SU-DHL-6 (cell line): ENCODE data around the gene KSR1.

Experiments used
- H2AFZ ChIP-seq: fragments of 200-600 bp; sonication (generic); 2 replicates; pipeline ENCODE4 v1.6.1; 2014; ENCODE audit warnings: low read depth, mild to moderate bottlenecking, moderate library complexity, mixed read lengths, antibody characterized with exemption, low read length; ENCODE audit not compliant: severe bottlenecking
- H3F3A ChIP-seq: fragments of 200-600 bp; shearing (Covaris generic); 2 replicates; pipeline ENCODE4 v1.6.0; 2016; ENCODE audit warnings: antibody characterized with exemption, mild to moderate bottlenecking; ENCODE audit not compliant: insufficient read depth
- H3K27ac ChIP-seq: fragments of 200-600 bp; sonication (generic); 2 replicates; pipeline ENCODE4 v1.5.1; 2016; ENCODE audit warnings: low read depth, mild to moderate bottlenecking, low read length, moderate library complexity, mixed read lengths
- H3K27me3 ChIP-seq: fragments of 200-600 bp; sonication (generic), shearing (Covaris generic); 2 replicates; pipeline ENCODE4 v1.6.0; 2014; ENCODE audit warnings: mild to moderate bottlenecking, low read length
- H3K36me3 ChIP-seq: fragments of 200-600 bp; sonication (generic); 2 replicates; pipeline ENCODE4 v1.6.1; 2014; ENCODE audit warnings: mild to moderate bottlenecking, low read length, mixed read lengths
- H3K4me2 ChIP-seq: fragments of 300-600, 200-600 bp; shearing (Covaris generic), sonication (generic); 2 replicates; pipeline ENCODE4 v1.6.0; 2014; ENCODE audit warnings: low read length, low read depth, mild to moderate bottlenecking; ENCODE audit not compliant: poor library complexity, severe bottlenecking
- H3K4me3 ChIP-seq: fragments of 200-600 bp; sonication (generic); 2 replicates; pipeline ENCODE4 v1.5.1; 2014; ENCODE audit warnings: antibody characterized with exemption, low read length, mild to moderate bottlenecking, mixed read lengths; ENCODE audit not compliant: insufficient read depth, poor library complexity, severe bottlenecking
- H3K79me2 ChIP-seq: fragments of 200-600 bp; sonication (generic); 2 replicates; pipeline ENCODE4 v1.6.1; 2014; ENCODE audit warnings: mild to moderate bottlenecking, low read length, moderate library complexity; ENCODE audit not compliant: insufficient read depth
- H3K9ac ChIP-seq: fragments of 200-600 bp; sonication (generic); 2 replicates; pipeline ENCODE4 v1.7.0; 2014; ENCODE audit warnings: mild to moderate bottlenecking, low read length
- H3K9me2 ChIP-seq: fragments of 200-600 bp; sonication (generic); replicated peaks from 2 replicates; pipeline ENCODE4 v1.6.1; 2014; ENCODE audit warnings: low read length; ENCODE audit not compliant: insufficient read depth
- H3K9me3 ChIP-seq: fragments of 200-600 bp; sonication (generic); 2 replicates; pipeline ENCODE4 v1.6.1; 2014; ENCODE audit warnings: low read length, mixed read lengths; ENCODE audit not compliant: insufficient read depth
- H4K20me1 ChIP-seq: fragments of 200-600 bp; sonication (generic); 2 replicates; pipeline ENCODE4 v1.6.1; 2014; ENCODE audit warnings: low read depth, mild to moderate bottlenecking, antibody characterized with exemption, low read length, moderate library complexity, mixed read lengths
- CTCF ChIP-seq: fragments of 200-600 bp; sonication (generic); IDR thresholded peaks from one replicate; pipeline ENCODE4 v1.5.1; 2017; ENCODE audit warnings: antibody characterized with exemption, mild to moderate bottlenecking, low read length, moderate library complexity; ENCODE audit not compliant: insufficient read depth, poor library complexity, severe bottlenecking
- EZH2phosphoT487 ChIP-seq: fragments of 200-600 bp; sonication (generic), shearing (Covaris generic); conservative IDR thresholded peaks from 2 replicates; pipeline ENCODE4 v1.6.1; 2018; ENCODE audit warnings: mild to moderate bottlenecking, antibody characterized with exemption, low read length, moderate library complexity, mixed read lengths

Gene KSR1

DNA sequence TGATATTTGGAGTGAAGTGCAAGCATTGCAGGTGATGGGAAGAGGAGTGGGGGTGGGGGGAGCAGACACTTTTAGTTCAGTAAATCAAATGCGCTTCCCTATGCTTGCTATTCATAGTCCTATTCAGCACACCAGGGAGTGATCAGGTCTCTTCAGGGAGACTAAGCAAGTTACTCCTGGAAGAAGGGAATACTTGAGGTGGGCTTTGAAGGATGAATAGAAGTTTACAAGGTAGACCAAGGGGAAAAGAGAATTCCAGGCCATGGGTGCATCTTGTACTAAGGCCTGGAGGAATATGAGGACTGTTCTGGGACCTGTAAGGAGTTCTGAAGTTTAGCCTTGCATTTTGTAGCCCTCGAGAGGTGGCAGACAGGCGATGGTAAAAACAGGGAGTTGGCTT lies 134.6 kb downstream of the KSR1 start:
- H3K9ac ChIP-seq = no peak overlapping the region

DNA sequence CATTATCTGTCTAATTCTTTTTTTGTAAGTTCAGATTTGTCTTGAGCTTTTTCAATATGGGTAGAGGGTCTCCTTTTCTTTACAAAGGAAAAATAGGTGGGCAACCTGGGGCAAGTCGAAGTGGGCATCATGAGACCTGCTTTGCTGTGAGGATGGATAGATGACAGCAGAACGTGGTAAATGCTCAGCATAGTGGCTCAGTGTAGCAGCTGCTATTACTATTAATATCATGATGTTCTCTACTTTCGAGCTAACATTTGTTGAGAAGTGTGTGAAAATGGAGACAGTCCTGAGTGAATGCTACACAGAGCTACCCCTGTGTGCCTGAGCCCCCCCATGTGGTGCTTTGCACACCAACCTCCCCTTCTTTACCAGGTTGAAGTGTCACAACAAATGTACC lies 135.7 kb downstream of the KSR1 start:
- no peak overlapping the region for H3K9ac ChIP-seq
- no peaks in the 10 kb centered on the region for H3F3A ChIP-seq
- H2AFZ ChIP-seq = no peak overlapping the region
- H4K20me1 ChIP-seq = no peaks in the 10 kb centered on the region
- H3K9me2 ChIP-seq = no peaks in the 10 kb centered on the region
- no peaks in the 10 kb centered on the region for H3K27me3 ChIP-seq
- no peak overlapping the region for H3K4me3 ChIP-seq
- H3K27ac ChIP-seq = no peak overlapping the region
- TF ChIP-seq CTCF = no peak
- no peak for TF ChIP-seq EZH2phosphoT487
- no peaks in the 10 kb centered on the region for H3K79me2 ChIP-seq
- H3K9me3 ChIP-seq = no peaks in the 10 kb centered on the region
- H3K36me3 ChIP-seq = no peaks in the 10 kb centered on the region
- no peak overlapping the region for H3K4me2 ChIP-seq

More for the DNA sequence above, 134.6 kb downstream of the KSR1 start:
- no peaks in the 10 kb centered on the region for H3K9me3 ChIP-seq
- no peaks in the 10 kb centered on the region for H3K36me3 ChIP-seq
- no peak overlapping the region for H2AFZ ChIP-seq
- no peak overlapping the region for H3K27ac ChIP-seq
- no peak for TF ChIP-seq CTCF
- TF ChIP-seq EZH2phosphoT487 = no peak
- no peak overlapping the region for H3K4me2 ChIP-seq
- no peak overlapping the region for H3K4me3 ChIP-seq
- no peaks in the 10 kb centered on the region for H3K27me3 ChIP-seq
- no peaks in the 10 kb centered on the region for H3K79me2 ChIP-seq
- H3F3A ChIP-seq = no peaks in the 10 kb centered on the region
- no peaks in the 10 kb centered on the region for H3K9me2 ChIP-seq
- H4K20me1 ChIP-seq = no peaks in the 10 kb centered on the region

- Histone ChIP-seq H3K4me2 (no peak overlapping the region), H3K9me3 (no peaks in the 10 kb centered on the region), H2AFZ (no peak overlapping the region), H3K27me3 (no peaks in the 10 kb centered on the region), H3F3A (no peaks in the 10 kb centered on the region), H3K79me2 (no peaks in the 10 kb centered on the region), H3K4me3 (no peak overlapping the region), H4K20me1 (no peaks in the 10 kb centered on the region), H3K9ac (no peak overlapping the region), H3K9me2 (no peaks in the 10 kb centered on the region), H3K36me3 (no peaks in the 10 kb centered on the region), H3K27ac (no peak overlapping the region)
- TF ChIP-seq CTCF (no peak), EZH2phosphoT487 (no peak)
Measured at GRCh38 chr17:27593232-27593856, 137.1 kb downstream of the KSR1 start.
